DMS79 (cell line): ENCODE results near the gene CECR2.
"Not testable (repeated sequence)": the region's sequence is repeated elsewhere in the genome, so short reads cannot be mapped to it uniquely, and the experiment has no call there.

Experiments
- DNase-seq: peaks from one replicate; lab custom pipeline; 2025; lab: John Stamatoyannopoulos, UW

The CECR2 gene

DNA sequence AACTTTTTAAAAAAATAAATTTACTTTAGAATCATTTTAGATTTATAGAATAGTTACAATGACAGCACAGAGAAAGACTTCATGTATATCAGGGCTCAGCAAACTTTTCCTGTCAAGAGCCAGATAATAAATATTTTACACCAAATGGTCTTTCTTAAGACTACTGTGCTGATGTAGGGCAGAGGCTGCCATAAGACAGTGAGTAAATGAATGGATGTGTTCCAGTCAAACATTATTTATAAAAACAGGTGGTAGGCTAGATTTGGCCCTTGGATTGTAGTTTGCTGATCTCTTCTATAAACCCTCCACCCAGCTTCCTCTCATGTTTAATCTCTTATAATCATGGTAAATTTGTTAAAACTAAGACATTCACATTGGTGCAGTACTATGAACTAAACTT is 33.0 kb downstream of the CECR2 start:
- DNase-seq, result no peak

DNA sequence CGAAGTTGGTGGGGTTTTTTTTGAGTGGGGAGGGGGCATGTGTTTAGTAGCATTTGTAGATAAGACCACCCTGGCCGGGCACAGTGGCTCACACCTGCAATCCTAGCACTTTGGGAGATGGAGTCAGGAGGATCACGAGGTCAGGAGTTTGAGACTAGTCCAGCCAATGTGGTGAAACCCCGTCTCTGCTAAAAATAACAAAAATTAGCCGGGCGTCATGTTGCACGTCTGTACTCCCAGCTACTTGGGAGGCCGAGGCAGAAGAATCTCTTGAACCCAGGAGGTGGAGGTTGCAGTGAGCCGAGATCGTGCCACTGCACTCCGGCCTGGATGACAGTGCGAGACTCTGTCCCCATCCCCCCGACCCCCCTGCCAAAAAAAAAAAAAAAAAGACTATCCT is 34.6 kb downstream of the CECR2 start:
- no peak for DNase-seq

DNA sequence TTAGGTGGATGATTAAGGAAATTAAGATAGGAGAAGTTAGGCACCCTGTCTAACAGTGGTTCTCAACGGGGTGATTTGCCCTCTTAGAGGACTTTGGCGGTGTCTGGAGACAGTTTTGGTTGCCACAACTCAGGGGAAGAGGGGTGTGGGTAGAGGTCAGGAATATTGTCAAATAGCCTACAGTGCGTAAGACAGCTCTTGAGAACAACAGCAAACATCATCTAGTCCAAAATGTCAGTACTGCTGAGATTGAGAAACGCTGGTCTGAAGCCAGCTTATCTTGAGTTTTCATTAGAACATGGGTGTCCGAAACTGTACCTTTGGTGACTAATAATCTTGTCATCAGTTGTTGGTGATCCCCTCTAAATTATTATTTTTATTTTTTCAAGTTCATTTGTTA is 38.4 kb downstream of the CECR2 start:
- DNase-seq, result no peak

DNA sequence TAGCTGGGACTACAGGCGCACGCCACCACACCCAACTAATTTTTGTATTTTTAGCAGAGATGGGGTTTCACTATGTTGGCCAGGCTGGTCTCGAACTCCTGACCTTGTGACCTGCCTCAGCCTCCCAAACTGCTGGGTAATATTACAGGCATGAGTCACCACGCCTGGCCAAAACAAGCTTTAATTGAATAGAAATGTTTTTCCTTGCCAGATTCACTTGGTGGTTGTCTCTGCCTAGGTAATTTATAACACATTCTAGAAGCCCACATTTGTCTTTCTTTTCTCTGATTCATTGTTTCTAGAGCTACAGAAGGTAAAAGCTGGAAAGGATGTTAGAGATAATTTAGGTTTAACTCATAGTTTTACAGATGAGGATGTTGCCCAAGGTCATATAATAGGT is 41.3 kb downstream of the CECR2 start:
- no peak for DNase-seq

DNA sequence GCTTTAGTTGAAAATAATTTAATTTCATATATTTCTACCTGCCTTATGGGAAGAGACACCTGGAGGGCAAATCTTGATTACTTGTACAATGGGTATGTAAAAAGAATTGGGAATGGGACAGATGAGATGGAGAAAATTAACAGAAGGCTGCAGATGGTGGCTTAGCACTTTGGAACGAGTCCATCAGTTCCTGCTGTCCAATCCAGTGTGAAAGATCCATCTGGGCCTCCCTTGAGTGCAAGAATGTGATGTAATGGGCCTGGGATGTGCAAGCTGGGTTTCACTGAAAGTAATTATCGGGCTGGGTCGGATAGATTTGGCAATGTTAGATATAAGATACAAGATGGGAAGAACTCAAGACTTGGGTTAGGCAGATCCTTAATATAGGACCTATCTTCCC is 42.0 kb downstream of the CECR2 start:
- no peak for DNase-seq

DNA sequence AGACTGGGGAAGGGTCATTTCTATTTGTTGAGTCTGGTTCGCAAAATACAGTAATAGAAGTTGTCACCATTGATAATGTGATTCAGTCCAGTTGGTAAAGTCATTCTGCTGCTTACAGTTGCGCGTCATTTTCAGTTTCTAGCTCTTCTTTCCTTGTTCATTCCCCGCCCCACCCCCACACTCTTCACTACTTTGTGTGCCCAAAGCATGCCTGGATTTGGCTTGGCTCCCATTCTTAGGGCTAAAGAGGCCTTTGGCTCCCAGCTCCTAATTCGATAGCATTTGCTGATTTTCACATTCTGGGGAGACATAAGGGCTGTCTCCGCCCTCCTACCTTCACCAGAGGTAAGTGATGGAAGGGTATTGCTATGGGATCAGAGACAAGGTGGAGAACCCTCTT is 43.0 kb downstream of the CECR2 start:
- peak; percentile 66 for DNase-seq

DNA sequence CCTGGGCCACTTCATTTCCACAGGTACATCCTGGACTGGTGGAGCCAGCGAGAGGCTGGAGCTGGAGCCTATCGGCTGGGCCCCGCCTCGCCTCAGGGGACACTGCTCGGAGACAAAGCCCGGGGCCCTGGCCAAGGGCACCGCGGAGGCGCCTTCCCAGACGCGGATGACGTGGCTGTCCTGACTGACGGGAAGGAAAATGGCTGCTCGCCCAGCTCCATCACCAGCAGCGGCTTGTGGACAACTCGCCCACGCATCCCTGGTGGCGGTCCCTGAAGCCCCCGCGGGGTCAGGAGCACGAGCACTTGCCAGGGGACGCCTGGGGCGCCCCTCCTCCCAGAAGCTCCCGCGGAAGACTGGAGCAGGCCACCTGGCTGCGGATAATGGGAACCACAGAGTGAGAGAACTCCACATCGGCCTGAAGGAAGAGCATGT is 49.6 kb downstream of the CECR2 start:
- DNase-seq, result no peak

DNA sequence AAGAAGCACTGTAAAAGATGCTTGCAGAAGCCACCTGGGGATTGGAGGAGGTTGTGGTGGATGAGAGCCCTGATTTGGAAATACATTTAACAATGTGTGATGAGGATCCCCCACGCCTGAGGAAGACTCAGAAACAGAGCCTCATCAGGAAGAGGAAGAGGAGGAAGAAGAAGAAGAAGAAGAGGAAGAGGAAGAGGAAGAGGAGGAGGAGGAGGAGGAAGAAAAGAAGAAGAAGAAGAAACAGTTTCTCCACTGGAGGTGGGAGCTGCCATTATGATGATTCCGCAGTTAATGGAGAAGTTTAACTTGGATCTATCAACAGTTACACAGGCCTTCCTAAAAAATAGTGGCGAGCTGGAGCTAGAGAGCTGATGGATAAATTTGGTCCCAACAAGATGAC is 50.1 kb downstream of the CECR2 start:
- DNase-seq, result no peak

DNA sequence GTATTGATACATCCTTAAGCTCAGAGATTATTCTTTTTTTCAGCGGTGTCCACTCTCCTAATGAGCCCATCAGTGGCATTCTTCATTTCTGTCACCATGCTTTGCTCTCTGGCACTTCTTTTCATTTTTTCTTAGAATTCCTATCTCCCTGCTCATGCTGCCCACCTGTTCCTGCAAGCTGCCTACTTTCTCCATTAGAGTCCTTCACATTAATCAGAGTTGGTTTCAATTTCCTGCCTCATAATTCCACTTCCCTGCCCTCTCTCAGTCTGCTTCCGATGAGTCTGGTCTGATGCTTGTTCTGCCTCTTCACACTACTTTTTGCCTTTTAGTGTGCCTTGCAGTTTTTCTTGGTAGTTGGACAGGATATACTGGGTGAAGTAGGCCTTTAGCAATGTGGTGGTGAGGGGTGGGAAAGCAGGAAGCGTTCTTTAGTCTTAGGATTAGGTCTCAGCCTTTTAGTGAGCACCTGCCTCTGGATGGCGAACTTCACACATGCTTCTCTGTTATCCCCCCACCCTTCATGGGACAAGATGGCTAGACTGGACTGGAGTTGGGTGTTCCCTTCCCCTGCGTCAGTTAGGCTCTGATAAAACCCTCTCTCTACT is 53.6 kb downstream of the CECR2 start:
- no peak for DNase-seq

DNA sequence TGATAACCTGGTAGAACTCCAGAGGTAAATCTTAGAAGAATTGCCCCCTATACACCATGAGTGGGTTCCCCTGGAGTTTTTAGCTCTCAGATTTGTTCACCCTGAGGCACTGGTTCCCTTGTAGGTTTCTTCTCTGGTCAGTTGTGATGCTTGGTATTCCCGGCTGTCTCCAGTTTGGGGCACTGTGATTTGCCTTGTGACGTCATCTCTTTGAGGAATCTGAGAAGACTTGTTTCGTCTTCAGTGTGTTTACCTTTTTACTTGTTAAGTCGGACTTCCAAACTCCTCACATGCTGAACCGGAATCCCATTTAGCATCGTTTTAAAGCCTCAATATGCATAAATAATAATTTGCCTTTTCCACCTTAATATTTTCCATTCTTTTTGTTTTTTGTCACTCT is 54.4 kb downstream of the CECR2 start:
- no peak for DNase-seq

DNA sequence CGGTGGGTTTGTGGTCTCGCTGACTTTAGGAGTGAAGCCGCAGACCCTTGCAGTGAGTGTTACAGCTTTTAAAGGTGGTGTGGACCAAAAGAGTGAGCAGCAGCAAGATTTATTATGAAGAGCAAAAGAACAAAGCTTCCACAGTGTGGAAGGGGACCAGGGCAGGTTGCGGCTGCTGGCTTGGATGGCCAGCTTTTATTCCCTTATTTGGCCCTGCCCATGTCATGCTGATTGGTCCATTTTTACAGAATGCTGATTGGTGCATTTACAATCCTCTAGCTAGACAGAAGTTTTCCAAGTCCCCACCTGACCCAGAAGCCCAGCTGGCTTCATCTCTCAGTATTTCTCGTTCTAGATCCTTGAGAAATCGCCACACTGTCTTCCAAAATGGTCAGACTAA is 58.3 kb downstream of the CECR2 start:
- DNase-seq, result not testable (repeated sequence)

DNA sequence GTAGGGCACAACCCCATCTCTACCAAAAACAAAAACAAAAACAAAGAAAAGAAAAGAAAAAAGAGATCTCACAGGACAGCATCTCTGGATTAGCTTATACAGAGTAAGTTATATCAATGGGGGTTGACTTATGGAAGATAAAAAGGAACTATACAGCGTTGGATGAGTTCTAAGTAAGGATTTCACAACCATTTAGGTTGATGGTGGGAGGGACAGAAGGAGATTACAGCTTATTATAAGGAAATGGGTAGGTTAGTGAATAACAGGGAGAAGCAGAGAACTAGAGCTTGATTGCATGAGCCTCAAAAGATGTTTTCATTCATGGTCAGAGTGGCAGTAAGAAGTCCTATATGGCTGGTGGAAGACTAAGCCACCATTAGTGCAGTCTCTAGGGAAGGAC is 60.3 kb downstream of the CECR2 start:
- no peak for DNase-seq

DNA sequence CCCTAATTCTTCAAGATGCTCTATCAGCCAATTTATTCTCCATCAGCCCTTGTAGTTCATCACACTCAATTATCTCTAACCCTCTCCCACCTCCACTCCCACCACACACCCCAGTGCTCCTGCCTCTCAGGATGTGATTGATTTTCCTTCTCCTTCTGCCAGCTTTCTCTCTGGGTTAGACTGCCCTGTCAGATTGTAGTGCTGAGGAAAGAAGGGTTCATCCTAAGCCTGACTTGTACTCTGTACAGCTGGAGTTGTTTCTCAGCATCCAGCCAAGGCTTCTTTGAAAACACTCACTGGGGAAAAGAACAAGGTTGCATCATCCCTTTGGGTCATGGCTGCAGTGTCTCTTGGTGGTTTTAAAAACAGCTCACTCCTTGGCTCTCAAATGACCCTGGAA is 61.2 kb downstream of the CECR2 start:
- no peak for DNase-seq

DNA sequence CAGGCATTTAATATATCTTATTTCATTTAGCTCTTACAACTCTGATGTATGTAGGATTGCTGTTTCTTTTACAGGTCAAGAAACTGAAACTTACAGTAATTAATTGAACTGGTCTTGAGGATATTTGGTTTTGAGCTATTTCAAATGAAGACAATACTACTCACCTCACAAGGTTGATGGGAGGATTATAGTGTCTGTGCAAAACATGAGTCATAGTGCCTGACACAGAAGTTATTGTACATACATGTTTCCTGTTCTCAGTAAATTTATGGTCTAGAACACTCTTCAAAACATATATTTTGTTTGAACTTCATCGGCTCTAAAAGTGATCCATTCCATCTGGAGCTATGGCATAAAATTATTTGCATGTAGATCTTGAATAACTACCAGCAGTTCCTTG is 61.9 kb downstream of the CECR2 start:
- DNase-seq, result no peak

DNA sequence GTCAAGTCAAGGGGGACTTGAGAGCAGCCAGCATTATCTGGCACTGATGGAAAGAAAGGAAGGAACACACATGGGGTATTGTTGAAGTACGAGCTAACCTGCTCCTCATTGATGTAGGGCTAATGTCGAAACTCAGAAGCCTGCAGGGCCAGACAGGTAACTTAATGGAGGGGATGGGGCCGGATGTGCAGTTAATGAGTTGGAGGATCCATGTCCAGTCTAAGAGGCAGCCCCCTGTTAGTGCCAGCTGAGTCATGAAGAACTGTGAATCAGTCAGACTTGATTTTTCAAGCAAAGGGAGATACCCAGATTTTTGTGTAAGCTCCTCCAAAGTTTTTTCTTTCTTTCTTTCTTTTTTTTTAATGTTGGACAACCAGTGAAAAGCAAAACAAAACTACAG is 65.6 kb downstream of the CECR2 start:
- DNase-seq, result no peak

DNA sequence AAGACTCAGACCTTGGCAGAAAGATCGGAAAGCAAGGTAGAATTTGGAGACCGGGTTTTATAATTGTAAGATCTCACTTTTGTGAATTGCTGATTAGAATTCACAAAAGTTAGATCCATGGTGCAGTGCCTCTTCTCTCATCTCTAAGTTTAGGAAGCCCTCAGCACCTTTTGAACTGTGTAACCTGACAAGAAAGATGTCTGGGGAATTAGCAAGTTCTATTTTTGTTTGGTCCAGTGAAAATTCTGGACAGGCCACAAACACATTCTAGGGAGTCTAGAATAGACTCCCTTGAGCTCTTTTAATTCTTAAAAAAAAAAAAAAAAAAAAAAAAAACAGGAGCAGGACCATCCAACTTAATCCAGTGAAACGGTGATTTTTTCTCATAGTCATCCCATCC is 66.1 kb downstream of the CECR2 start:
- no peak for DNase-seq

DNA sequence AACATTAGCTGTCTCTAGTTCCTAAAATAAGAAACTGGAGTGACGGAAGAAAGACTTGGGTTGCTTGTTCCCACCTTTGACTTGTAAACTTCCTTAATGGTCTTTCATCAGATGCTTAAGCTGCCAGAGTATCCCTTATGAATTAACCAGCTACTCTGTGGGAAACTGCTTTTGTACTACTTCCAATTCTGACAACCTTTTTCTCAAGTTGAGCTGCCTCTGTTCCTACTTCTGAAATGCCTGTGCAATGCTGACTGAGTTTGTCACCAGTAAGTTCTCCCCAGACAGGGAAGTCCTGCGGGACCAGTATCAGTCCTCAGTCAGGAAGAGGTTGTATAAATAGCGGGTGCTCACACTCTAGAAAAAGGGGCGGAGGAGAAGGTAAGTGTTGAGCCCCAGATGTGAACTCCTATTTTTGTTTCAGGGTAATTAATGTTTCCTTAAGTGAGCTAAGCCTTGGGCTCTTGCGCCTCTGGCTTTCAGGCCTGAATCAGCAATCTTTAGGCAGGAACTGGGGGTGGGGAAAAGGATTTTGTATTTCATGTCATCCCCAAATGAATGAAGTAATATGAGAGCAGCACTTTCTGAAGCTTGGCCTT is 67.2 kb downstream of the CECR2 start:
- no peak for DNase-seq

DNA sequence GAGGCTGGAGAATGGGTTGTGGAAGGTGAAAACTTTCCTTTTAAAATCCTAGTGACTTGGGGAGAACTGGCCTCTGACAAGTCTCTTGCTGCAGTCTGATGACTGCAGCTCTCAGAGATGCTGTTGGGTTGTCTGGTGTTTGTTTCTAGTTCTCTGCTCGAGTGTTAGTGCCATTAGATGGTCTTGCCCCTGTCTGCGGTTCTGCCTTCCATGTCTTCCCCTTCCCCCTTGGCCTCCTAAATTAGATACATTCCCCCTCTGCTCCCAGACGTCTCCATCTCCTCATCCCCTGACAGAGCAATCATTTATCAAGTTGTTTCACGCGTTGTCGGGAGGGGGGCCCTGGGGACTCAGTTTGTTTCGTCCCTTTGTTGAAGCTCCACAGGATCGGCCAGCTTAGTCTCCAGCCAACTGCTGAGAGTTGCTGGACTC is 67.7 kb downstream of the CECR2 start:
- DNase-seq, result no peak

DNA sequence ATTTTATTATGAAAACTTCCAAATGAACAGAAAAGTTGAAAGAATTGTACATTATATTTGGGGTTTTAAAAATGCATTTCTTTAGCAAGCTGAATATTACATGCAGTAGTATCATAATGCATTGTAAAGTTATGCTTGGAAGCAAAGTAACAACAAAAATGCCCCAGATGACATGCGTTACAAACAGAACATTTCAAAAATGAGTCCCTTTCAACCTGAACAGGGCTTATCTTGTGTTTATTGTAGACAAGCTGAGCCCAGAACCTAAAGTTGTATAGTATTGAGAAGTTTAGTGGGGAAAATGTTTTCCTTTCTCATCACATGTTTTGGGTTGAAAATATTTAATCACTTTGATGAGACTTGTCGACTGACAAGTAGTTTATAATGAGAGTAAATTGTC is 68.8 kb downstream of the CECR2 start:
- no peak for DNase-seq

DNA sequence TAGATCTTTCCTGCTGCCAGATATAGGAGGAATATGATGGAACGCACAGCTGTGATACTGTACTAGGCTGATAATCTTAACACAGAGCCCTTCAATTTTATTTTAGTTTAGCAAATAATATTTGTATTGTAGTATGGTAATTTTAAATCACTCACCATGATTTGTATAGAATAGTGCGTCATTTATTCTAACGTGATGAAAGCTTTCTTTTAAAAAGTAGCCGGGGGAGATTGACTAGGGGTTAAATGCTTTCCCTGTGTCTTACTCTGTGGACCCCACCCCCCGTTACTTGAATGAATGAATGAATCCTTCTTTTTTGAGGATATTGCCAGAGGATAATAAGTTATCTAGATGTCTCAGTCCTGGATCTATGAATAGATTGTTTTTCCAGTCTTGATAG is 72.1 kb downstream of the CECR2 start:
- no peak for DNase-seq

DNA sequence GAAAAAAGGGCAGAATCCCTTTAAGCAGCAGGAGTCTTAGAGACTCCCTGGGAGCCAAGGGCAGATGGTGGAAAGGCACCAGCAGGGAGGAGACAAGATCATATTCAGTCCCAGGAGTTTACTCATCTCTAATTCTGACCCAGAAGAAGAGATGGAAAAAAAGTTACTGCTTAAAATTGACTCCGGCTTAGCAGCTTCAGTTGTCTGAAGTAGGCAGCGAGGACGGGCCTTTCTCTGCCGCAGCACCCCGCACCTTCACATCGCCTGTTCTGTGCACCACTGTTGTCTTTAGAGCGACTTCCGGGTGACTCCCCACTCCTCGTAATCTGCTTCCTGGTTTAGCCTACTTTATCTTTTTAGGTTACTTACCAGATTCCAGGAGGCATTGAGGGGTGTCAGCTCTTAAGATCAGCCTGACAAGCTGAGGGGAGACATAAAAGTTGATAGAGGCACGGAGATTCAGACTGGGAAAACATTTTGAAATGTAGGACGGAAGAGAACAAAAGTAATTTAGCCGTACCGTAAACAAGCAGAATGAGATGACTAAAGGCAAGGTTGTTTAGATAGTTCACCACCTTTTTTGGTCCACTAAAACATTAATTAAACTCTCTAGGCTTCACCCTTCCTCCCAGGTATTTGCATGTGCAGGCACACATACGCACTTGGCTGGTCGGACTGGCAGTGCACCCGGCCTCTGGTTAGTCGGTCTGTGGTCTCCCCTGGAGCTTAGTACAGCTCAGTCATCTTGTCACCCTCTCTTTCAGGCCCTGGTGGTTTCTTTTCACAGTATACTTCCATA is 74.3 kb downstream of the CECR2 start:
- DNase-seq, result no peak

DNA sequence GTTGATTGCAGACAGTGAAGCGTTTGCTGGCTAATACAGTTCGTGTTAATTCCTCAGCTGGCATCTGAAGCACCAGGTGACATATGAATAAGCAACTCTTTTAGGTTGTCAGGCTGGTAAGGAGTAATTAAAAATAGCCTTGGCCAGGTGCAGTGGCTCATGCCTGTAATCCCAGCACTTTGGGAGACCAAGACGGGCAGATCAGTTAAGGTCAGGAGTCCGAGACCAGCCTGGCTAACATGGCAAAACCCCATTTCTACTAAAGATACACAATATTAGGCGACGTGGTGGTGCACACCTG is 74.9 kb downstream of the CECR2 start:
- DNase-seq, result no peak

DNA sequence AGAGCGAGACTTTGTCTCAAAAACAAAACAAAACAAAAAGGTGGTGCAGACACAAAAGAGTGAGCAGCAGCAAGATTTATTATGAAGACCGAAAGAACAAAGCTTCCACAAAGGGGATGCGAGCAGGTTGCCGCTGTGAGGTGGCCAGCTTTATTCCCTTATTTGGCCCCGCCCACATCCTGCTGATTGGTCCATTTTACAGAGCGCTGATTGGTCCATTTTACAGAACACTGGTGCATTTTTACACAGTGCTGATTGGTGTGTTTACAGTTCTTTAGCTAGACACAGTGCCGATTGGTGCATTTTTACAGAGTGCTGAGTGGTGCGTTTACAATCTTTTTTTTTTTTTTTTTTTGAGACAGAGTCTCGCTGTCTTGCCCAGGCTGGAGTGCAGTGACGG is 77.4 kb downstream of the CECR2 start:
- no peak for DNase-seq

DNA sequence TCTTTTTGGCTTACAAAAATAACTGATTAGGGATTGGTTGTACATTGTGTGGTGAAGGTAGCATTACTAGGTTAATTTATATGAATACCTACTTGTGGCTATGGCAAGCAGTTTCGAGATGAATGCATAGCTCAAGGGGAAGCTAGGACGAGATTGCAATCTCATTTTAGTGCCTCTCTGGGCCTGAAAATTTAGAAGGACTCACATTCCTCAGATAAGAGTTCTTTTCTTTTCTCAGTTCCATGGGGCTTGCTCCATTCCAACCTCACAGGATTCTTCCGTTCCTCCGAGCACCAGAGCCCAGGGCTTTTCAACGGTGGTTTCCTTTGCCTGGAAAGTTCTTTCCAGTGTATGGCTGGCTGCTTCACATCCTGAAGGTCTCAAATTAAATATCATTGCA is 82.1 kb downstream of the CECR2 start:
- DNase-seq, result no peak
